Right kidney (tissue), 9 donors: ENCODE results near the gene REST.
A peak's percentile ranks its signal among the peaks of the same experiment; 100 is the strongest.
"Not testable (repeated sequence)": the region's sequence is repeated elsewhere in the genome, so short reads cannot be mapped to it uniquely, and the experiment has no call there.

ENCODE experiments used
- DNase-seq: peaks from one replicate; pipeline ENCODE4 v3.0.0-alpha.2; 2016
- long read RNA-seq, 8 donors: transcript quantifications; one replicate each; lab custom pipeline, GENCODE V29; 2026

REST gene, protein sequence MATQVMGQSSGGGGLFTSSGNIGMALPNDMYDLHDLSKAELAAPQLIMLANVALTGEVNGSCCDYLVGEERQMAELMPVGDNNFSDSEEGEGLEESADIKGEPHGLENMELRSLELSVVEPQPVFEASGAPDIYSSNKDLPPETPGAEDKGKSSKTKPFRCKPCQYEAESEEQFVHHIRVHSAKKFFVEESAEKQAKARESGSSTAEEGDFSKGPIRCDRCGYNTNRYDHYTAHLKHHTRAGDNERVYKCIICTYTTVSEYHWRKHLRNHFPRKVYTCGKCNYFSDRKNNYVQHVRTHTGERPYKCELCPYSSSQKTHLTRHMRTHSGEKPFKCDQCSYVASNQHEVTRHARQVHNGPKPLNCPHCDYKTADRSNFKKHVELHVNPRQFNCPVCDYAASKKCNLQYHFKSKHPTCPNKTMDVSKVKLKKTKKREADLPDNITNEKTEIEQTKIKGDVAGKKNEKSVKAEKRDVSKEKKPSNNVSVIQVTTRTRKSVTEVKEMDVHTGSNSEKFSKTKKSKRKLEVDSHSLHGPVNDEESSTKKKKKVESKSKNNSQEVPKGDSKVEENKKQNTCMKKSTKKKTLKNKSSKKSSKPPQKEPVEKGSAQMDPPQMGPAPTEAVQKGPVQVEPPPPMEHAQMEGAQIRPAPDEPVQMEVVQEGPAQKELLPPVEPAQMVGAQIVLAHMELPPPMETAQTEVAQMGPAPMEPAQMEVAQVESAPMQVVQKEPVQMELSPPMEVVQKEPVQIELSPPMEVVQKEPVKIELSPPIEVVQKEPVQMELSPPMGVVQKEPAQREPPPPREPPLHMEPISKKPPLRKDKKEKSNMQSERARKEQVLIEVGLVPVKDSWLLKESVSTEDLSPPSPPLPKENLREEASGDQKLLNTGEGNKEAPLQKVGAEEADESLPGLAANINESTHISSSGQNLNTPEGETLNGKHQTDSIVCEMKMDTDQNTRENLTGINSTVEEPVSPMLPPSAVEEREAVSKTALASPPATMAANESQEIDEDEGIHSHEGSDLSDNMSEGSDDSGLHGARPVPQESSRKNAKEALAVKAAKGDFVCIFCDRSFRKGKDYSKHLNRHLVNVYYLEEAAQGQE
- long read RNA-seq, donor 1, full-length matches to known transcripts: 6 of 87 reads
- long read RNA-seq, donor 1, partial matches to known transcripts: 58 of 87 reads
- long read RNA-seq, donor 1, other reads (novel, unspliced or antisense): 23 of 87 reads
- long read RNA-seq, donor 2, full-length matches to known transcripts: 5 of 5 reads
- long read RNA-seq, donor 2, partial matches to known transcripts: 0 of 5 reads
- long read RNA-seq, donor 2, other reads (novel, unspliced or antisense): 0 of 5 reads
- long read RNA-seq, donor 3, full-length matches to known transcripts: 11 of 2,066 reads
- long read RNA-seq, donor 3, partial matches to known transcripts: 1,860 of 2,066 reads
- long read RNA-seq, donor 3, other reads (novel, unspliced or antisense): 195 of 2,066 reads
- long read RNA-seq, donor 4, full-length matches to known transcripts: 16 of 119 reads
- long read RNA-seq, donor 4, partial matches to known transcripts: 83 of 119 reads
- long read RNA-seq, donor 4, other reads (novel, unspliced or antisense): 20 of 119 reads
- long read RNA-seq, donor 5, full-length matches to known transcripts: 3 of 2,643 reads
- long read RNA-seq, donor 5, partial matches to known transcripts: 1,276 of 2,643 reads
- long read RNA-seq, donor 5, other reads (novel, unspliced or antisense): 1,364 of 2,643 reads
- long read RNA-seq, donor 6, full-length matches to known transcripts: 4 of 66 reads
- long read RNA-seq, donor 6, partial matches to known transcripts: 47 of 66 reads
- long read RNA-seq, donor 6, other reads (novel, unspliced or antisense): 15 of 66 reads
- long read RNA-seq, donor 7, full-length matches to known transcripts: 11 of 150 reads
- long read RNA-seq, donor 7, partial matches to known transcripts: 139 of 150 reads
- long read RNA-seq, donor 7, other reads (novel, unspliced or antisense): 0 of 150 reads
- long read RNA-seq, donor 8, full-length matches to known transcripts: 9 of 75 reads
- long read RNA-seq, donor 8, partial matches to known transcripts: 45 of 75 reads
- long read RNA-seq, donor 8, other reads (novel, unspliced or antisense): 21 of 75 reads

DNA sequence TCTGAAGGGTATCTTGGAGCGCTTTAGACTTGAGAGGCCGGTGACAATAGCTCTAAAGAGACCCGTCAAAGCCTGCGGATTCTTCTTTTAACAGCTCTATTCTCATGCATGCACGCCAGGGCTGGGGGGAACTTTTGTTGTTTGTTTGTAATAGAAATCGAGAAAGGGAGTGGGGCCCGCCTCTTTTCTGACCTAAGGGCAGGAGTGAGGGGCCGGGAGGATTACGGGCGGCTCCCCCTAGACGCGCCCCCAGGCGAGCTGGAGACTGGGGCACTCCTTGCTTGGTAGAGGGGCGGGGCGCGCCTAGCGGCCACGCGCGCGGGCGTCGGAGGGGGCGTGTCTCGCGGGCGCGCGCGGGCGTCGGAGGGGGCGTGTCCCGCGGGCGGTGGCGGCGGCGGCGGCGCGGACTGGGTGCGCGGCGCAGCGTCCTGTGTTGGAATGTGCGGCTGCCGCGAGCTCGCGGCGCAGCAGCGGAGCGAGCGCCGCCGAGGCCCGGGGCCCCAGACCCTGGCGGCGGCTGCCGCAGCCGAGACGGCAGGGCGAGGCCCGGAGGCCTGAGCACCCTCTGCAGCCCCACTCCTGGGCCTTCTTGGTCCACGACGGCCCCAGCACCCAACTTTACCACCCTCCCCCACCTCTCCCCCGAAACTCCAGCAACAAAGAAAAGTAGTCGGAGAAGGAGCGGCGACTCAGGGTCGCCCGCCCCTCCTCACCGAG, at the start of gene REST:
Gene REST (plus strand): TSS at position 412 of the 717 bp plus-strand sequence. CDS start 2,739 bp downstream, outside the sequence.
- peak; percentile 85 for DNase-seq

DNA sequence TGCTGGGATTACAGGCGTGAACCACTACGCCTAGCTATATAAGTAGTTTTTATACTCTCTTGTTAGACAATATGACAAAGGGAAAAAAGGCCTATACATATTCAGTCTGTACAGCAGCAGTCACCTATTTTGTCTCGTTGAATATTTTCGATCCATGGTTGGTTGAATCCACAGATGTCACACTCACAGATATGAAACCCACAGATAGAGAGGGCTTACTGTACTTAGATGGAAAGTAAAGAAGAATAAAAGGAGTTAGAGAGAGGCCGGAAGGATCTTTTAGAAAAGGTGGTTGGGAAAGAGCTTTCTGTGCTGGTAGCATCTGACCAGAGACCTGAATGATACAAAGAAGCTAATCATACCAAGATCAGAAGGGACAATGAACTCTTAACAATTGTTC, 47.9 kb upstream of the REST start:
- no peak for DNase-seq

DNA sequence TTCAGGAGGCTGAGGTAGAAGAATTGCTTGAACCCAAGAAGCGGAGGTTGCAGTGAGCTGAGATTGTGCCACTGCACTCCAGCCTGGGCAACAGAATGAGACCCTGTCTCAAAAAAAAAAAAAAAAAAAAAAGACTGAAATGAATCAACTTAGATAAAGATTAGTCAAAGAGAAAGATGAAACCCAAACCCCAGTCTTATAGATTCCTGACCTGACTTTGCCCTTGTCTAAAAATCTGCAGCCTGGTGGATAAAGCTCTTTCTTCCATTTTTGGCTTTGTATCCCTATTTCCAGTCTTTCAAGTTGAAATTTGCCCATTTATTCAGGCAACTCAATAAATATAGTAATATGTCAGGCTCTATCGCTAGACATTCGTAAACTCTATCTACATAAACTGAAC, 46.9 kb upstream of the REST start:
- DNase-seq: no peak

DNA sequence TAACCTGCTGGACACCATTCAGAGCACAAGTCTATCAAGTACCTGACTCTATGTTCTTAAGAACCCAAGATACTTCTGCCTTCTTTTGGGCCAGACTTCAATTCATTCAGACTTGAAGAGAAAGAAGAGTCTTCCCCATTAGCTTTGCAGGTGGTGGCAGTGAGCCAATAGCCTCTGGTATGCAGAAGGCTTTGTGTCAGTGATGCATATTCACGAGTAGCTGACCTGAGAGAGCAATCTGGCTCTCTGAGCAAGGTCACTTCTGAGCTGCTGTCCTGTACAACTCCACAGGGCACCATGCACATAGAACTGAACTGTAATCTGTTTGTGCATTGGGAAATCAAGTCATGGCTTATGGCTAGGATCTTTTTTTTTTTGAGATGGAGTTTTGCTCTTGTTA, 46.3 kb upstream of the REST start:
- no peak for DNase-seq

DNA sequence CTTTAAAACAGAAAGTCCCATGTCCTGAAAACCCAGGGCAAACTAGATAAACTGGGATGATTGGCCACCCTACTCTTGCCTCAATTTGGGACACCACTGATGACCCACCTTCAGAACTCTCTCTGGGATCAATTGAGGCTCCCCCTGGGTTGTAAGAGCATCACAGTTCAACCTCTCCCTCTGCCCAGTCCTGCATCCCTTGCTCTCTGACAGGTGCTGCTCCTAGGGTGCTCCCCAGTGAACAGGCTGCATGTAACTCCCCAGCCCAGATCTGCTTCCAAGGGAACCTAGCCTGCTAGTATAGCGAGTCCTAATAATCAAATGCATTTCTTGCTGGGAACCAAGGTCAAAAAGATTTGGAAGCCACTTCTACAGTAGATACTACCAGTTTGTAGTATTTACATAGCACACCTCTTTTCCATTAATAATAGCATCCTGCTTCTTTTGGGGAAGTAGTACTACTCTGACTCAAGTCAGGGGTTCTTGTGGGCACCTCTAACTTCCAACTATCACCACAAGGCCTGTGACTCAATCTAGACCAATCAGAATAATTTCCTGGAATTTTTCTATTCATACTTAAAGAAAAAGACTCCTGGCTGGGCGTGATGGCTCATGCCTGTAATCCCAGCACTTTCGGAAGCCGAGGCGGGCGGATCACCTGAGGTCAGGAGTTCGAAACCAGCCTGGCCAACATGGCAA, 44.1 kb upstream of the REST start:
- DNase-seq: no peak

DNA sequence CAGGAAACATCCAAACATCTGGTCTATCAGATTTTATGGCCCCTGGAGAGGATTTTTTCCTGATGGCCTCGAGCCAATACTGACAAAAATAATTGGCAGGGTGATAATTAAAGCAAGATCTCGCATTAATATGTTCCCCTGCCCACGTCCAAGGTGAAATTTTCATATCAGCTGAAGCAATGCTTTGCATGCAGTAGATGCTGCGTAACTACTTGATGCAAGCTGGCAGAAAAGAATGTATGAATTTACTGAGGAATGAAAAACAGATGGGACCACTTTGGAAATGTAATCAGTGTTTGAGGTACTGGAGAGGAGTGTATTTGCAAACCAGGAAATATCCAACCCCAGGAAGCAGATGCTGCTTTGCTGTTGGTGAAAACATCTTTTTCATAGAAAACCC, 36.8 kb upstream of the REST start:
- no peak for DNase-seq

DNA sequence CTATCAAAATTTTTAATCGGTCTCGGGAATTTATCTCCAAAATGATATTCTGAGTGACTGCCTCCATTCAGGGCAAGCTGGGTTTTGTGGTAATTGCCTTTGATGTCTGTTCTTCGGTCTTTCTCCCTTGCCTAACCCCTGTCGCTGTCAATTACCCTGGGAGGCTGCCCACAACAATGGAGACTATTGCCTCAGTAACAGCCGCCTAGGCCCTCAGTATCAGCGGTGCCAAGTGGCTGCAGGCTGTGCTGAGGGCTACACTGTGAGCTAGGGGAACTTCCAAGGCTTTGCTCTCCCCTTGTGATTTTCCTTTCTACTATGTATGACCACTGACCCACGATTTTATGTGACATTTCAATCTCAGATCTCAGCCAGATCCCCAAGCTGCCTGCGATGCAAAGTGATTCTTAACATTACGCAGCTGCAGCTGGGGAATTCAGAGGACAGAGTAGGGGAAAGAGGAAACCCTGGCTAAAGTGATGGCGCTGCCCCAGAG, 36.3 kb upstream of the REST start:
- no peak for DNase-seq

DNA sequence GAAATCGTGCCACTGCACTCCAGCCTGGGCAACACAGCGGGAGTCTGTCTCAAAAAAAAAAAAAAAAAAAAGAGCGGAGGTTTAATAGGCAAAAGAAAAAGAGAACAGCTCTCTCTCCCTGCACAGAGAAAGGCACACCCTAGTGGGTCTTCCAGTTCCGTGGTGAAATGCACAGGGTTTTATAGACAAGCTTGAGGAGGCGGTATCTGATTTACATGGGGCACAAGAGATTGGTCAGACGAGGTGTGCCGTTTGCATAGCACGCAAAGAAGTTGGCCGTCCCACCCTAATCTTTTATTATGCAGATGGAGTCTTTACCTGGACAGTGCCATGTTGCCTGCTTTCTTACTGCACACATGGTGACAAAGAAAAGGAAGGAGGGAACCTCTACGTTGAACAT, 33.5 kb upstream of the REST start:
- no peak for DNase-seq

DNA sequence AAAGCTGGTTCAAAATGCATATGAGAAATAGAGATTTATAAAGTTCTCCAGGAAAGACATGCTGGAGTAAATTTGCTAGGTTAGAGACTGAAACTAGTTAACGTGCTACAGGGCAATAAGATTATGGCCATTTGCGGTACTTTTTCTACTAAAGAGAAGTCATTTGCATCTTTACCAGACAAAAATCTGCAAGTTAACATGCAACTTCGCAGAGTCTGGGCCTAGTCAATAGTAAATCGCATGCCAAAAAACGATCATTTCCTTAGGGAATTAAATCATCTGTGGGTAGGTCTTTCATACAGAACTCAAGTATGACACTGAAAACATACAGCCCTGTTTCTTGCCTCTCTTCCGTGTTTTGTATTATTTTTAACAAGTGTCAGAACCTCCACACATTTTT, 32.8 kb upstream of the REST start:
- no peak for DNase-seq

DNA sequence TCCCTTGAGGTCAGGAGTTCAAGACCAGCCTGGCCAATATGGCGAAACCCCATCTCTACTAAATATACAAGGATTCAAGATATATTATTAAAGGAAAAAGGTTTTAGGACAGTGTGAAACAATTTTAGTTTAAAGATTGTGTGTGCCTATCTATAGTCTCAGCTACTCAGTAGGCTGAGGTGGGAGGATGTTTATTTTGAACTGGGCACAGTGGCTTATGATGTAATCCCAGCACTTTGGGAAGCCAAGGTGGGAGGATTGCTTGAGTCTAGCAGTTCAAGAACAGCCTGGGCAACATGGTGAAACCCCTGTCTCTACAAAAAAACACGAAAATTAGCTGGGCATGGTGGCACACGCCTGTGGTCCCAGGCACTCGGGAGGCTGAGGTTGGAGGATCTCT, 31.4 kb upstream of the REST start:
- DNase-seq: no peak

DNA sequence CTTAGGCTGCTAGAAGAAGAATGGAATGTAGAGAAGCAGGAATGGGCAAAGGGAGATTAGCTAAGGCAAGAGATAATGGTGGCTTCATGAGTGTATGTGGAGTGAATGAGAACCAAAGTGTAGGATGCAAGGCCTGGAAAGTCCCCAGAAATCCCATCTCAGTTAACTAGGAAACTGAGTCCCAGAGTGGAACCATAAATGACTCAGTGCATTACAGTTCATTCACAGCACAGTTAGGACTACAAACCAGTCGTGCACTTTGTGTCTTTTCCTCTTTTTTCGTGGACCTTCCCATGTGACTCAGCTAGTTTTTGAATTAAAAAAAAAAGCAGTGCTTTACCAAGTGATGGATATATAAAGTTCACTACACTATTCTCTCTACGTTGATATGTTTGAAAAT, 27.7 kb upstream of the REST start:
- no peak for DNase-seq

DNA sequence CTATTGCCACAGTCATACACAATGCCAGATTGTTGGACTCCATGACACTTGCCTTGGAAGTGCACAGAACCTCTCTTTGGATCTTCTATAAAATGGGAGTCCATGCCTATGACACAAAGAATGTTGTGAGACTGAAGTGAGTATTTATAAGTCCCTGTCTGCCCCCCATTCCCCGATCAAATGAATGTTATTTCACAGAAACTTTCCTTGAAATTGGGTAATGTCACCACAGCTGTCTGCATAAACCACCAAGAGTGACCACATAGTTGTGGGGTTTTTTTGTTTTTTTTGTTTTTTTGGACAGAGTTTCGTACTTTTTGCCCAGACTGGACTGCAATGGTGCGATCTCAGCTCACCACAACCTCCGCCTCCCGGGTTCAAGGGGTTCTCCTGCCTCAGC, 27.1 kb upstream of the REST start:
- DNase-seq: no peak

DNA sequence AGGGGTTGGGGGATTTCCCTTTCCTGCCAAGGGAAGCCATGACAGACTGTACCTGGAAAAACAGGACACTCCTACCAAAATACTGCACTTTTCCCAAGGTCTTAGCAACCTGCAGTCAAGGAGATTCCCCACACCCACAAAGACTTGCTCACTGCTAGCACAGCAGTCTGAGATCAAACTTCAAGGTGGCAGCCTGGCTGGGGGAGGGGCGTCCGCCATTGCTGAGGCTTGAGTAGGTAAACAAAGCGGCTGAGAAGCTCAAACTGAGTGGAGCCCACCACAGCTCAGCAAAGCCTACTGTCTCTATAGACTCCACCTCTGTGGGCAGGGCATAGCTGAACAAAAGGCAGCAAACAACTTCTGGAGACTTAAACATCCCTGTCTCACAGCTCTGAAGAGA, 23.2 kb upstream of the REST start:
- not testable (repeated sequence) for DNase-seq

DNA sequence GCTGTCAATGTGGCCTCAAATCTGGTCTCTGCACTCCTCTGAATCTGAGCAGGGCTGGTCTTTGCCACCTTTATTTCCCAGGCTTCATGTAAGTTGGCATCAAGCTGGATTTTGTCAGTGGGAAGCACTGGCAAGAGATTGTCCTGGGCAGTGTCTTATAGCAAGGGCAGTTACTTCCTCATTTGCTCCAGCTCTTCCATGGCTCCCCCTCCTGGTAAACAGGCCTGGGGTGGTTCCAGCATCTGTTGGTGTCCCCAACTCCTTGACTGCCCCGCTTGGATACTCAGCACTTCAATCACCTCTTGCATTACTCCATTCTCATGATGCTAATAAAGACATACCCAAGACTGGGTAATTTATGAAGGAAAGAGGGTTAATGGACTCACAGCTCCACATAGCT, 15.0 kb upstream of the REST start:
- DNase-seq: no peak

DNA sequence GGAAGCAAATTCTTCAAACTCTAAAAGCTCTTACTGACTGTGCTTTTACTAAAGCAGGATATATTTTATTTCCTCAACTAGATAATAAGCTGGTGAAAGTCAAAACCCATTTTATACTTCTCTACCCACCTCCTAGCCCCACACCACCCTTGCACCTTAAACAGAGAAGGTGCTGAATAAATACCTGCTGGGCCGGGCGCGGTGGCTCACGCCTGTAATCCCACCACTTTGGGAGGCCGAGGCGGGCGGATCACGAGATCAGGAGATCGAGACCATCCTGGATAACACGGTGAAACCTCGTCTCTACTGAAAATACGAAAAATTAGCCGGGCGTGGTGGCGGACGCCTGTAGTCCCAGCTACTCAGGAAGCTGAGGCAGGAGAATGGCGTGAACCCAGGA, 9.9 kb upstream of the REST start:
- DNase-seq: not testable (repeated sequence)

DNA sequence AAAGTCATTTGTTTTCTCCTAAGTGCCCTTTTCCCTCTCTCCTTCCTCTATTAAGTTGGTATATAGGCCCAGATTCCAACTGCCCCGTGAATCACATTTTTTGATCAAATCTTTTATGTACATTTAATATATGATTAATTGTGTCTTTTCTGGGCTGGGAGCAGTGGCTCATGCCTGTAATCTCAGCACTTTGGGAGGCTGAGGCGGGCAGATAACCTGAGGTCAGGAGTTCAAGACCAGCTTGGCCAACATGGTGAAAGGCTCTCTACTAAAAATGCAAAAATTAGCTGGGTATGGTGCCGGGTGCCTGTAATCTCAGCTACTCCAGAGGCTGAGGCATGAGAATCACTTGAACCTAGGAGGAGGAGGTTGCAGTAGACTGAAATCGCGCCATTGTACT, 7.5 kb upstream of the REST start:
- DNase-seq: not testable (repeated sequence)

DNA sequence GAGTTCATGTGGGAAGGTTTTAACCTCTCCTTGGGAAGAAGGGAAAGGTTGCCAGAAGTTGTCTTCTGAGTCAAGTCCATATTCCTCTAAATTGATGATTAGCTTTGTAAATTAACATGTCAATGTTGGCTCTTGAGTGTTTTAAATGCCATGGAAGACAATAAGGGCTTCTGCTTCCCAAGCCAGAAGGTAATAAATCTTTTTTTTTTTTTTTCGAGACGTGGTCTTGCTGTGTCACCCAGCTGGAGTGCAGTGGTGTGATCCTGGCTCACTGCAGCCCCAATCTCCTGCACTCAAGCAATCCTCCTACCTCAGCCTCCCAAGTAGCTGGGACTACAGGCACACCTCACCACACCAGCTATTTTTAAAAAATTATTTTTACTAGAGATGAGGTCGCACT, 5.0 kb upstream of the REST start:
- DNase-seq: no peak

DNA sequence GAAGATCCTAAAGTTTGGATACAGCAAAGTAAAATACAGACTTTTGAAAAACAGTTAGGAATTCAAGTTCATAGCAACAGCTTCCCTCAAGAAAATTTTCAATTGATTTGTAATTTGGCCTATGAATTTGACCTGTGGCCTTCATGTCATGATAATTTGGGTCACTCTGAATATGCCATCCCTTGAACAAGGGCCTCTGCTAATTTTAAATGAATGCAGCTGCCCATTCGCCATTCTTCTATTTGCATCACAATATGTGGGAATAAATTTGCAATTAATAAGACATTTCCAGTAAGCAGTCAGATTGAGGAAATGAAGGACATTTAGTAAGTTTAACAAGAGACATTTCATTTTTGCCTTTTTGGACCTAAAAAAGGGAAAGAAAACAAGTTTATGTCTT, 1.9 kb upstream of the REST start:
- no peak for DNase-seq
